Measurements from ENCODE around the gene TNS4. TPM values are rescaled to one million over a fixed set of nuclear protein-coding genes. Genes with fewer than 3 reads are reported as not detected.

Gene TNS4
- 179 and 332 TPM in 2 replicates for total RNA-seq

GRCh38 chr17:40501499-40501911 lies at the start of gene TNS4:
Gene TNS4, minus strand, starts transcription at chr17:40501623. Its CDS starts 5,198 bp downstream, at chr17:40496425.

DNA sequence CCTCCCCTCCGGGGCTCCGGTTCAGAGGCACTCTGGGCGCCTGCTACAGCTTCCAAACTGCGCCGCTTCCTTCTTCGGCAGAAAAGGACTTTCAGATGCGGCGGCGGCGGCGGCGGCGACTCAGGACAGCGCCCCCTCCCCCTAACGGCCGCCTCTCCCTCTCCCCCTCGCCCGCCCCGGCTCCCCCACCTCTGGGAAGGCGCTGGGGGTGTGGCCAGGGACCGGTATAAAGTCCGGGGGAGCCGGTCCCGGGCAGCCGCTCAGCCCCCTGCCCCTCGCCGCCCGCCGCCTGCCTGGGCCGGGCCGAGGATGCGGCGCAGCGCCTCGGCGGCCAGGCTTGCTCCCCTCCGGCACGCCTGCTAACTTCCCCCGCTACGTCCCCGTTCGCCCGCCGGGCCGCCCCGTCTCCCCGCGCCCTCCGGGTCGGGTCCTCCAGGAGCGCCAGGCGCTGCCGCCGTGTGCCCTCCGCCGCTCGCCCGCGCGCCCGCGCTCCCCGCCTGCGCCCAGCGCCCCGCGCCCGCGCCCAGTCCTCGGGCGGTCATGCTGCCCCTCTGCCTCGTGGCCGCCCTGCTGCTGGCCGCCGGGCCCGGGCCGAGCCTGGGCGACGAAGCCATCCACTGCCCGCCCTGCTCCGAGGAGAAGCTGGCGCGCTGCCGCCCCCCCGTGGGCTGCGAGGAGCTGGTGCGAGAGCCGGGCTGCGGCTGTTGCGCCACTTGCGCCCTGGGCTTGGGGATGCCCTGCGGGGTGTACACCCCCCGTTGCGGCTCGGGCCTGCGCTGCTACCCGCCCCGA lies 58.0 kb downstream of the TNS4 start, which contains the start of gene IGFBP4:
Gene IGFBP4, plus strand, starts transcription at position 255 of the 792 bp plus-strand sequence. Its CDS starts 286 bp downstream, at position 541.

Other genes with a start within 250 kb of the TNS4 start
- gene CDC6, start 213.7 kb downstream of the TNS4 start, total RNA-seq, result 29.6 and 30.2 TPM in 2 replicates
- gene RARA, start 192.4 kb downstream of the TNS4 start, total RNA-seq, result 25.3 and 31.4 TPM in 2 replicates
- not detected in 2 replicates for gene GJD3, start 136.9 kb downstream of the TNS4 start, total RNA-seq
- 89.1 and 102 TPM in 2 replicates for gene TOP2A, start 83.7 kb downstream of the TNS4 start, total RNA-seq
- gene IGFBP4, start 58.2 kb downstream of the TNS4 start, total RNA-seq, result 33.6 and 35.5 TPM in 2 replicates
- not detected in 2 replicates for gene CCR7, start 63.8 kb upstream of the TNS4 start, total RNA-seq
- 81.3 and 87.2 TPM in 2 replicates for gene SMARCE1, start 146.2 kb upstream of the TNS4 start, total RNA-seq
- not detected in 2 replicates for gene KRT222, start 163.6 kb upstream of the TNS4 start, total RNA-seq
- gene KRT24, start 202.1 kb upstream of the TNS4 start, total RNA-seq, result 1.5 and 2.5 TPM in 2 replicates